Keratinocyte (primary cell): ENCODE data around the gene PDE6A. TPM values are rescaled to one million over a fixed set of nuclear protein-coding genes. Genes with fewer than 3 reads are reported as not detected.

Experiments
- DNase-seq: peaks from one replicate; pipeline ENCODE4 v3.0.0-alpha.2; 2011; ENCODE audit warnings: low read depth, missing footprints, low spot score
- FAIRE-seq: peaks from 2 replicates; lab custom pipeline; 2011; peaks lifted over from hg19 to GRCh38; lab: Jason Lieb, UNC
- H2AFZ ChIP-seq: 2 replicates; pipeline ENCODE4 v1.6.0; 2012; ENCODE audit warnings: low read length, control low read depth, inconsistent platforms; ENCODE audit not compliant: control insufficient read depth
- H3K27ac ChIP-seq: 2 replicates; pipeline ENCODE4 v1.5.1; 2011; ENCODE audit warnings: low read length; ENCODE audit not compliant: control insufficient read depth, insufficient read depth
- H3K27me3 ChIP-seq: 3 replicates; pipeline ENCODE4 v1.6.0; 2011; ENCODE audit warnings: low read length; ENCODE audit not compliant: control insufficient read depth, insufficient read depth; ENCODE audit errors: extremely low read depth
- H3K36me3 ChIP-seq, 2 experiments: 2 replicates in 1 of 2; 3 replicates in 1 of 2; pipeline ENCODE4 v1.5.1; 2011; ENCODE audit warnings: low read length in 2 of 2, mild to moderate bottlenecking in 1 of 2; ENCODE audit not compliant: control insufficient read depth in 2 of 2, insufficient read depth in 2 of 2; ENCODE audit errors: extremely low read depth in 1 of 2
- H3K4me1 ChIP-seq: 3 replicates; pipeline ENCODE4 v1.5.1; 2011; ENCODE audit warnings: low read length; ENCODE audit not compliant: control insufficient read depth, insufficient read depth; ENCODE audit errors: extremely low read depth
- H3K4me2 ChIP-seq: 3 replicates; pipeline ENCODE4 v1.6.0; 2011; ENCODE audit warnings: low read depth, low read length; ENCODE audit not compliant: control insufficient read depth, insufficient read depth; ENCODE audit errors: extremely low read depth
- H3K4me3 ChIP-seq, 3 experiments: fragments of 200-600 bp in 1 of 3; sonication (generic) in 1 of 3; 2 replicates in 2 of 3; 3 replicates in 1 of 3; pipeline ENCODE4 v1.5.1; 2011 to 2016; ENCODE audit warnings: low read length in 3 of 3, mild to moderate bottlenecking in 3 of 3, control low read depth in 2 of 3, inconsistent platforms in 1 of 3, low read depth in 1 of 3, mixed read lengths in 1 of 3, mixed run types in 1 of 3, moderate library complexity in 1 of 3; ENCODE audit not compliant: control insufficient read depth in 2 of 3, insufficient read depth in 2 of 3; ENCODE audit errors: extremely low read depth in 1 of 3
- H3K79me2 ChIP-seq: 2 replicates; pipeline ENCODE4 v1.6.0; 2012; ENCODE audit warnings: low read length; ENCODE audit not compliant: control insufficient read depth, insufficient read depth
- H3K9ac ChIP-seq: 3 replicates; pipeline ENCODE4 v1.6.0; 2011; ENCODE audit warnings: low read length; ENCODE audit not compliant: control insufficient read depth, insufficient read depth; ENCODE audit errors: extremely low read depth
- H3K9me1 ChIP-seq: 3 replicates; pipeline ENCODE4 v1.6.0; 2011; ENCODE audit warnings: low read length; ENCODE audit not compliant: control insufficient read depth, insufficient read depth; ENCODE audit errors: extremely low read depth
- H3K9me3 ChIP-seq: 2 replicates; pipeline ENCODE4 v1.5.1; 2012; ENCODE audit warnings: low read depth, low read length; ENCODE audit not compliant: control insufficient read depth
- H4K20me1 ChIP-seq: 3 replicates; pipeline ENCODE4 v1.6.0; 2011; ENCODE audit warnings: low read length; ENCODE audit not compliant: control insufficient read depth, insufficient read depth; ENCODE audit errors: extremely low read depth
- CTCF ChIP-seq, 3 experiments: IDR thresholded peaks in 1 of 3; conservative IDR thresholded peaks in 1 of 3; optimal IDR thresholded peaks in 1 of 3; 2 replicates in 2 of 3; 3 replicates in 1 of 3; pipeline versions ENCODE3 to v1.5.1; 2011; ENCODE audit warnings: low read length in 3 of 3, mild to moderate bottlenecking in 3 of 3, moderate library complexity in 2 of 3, control low read depth in 1 of 3, inconsistent platforms in 1 of 3; ENCODE audit not compliant: insufficient read depth in 2 of 3; ENCODE audit errors: extremely low read depth in 1 of 3
- EZH2 ChIP-seq: IDR thresholded peaks from one replicate; pipeline ENCODE4 v1.6.1; 2012; ENCODE audit warnings: inconsistent platforms, mild to moderate bottlenecking, low read length, moderate library complexity
- dilution Hi-C: fragments of 300-500 bp; cut with MboI; formaldehyde crosslinking; loops from one replicate; pipeline ENCODE4 v1.7.0; 2020; ENCODE audit warnings: low sequenced_read_pairs; ENCODE audit not compliant: extremely low pct_ligation_motif_present
- polyA plus RNA-seq, 5 experiments: library from polyadenylated mRNA; depleted of rRNA in 3 of 5; stranded (reverse) in 3 of 5; stranded (forward) in 1 of 5; unstranded in 1 of 5; fragments of >200 nt; gene quantifications; 1 replicate in 1 of 5; 2 replicates in 3 of 5; 3 replicates in 1 of 5; pipeline versions ENCODE4 v1.2.1 to v1.2.3, GENCODE V29; 2011 to 2012; ENCODE audit warnings: missing spikeins in 2 of 5, low read depth in 1 of 5, low replicate concordance in 1 of 5
- small RNA-seq, 3 experiments: library from RNA; depleted of rRNA; stranded (forward); fragments of <200 nt; gene quantifications; one replicate each; pipeline ENCODE3, GENCODE V24; 2012; ENCODE audit warnings: low read depth in 3 of 3, low replicate concordance in 1 of 3; ENCODE audit not compliant: insufficient read length in 3 of 3

The PDE6A gene
- polyA plus RNA-seq, 1 donor (not counting 4 experiments of a cell fraction or from before 2014, with no cell fraction given) = 0.03 TPM

GRCh38 chr5:149809931-149810691 is 134.5 kb downstream of the PDE6A start:
- H3K4me2 ChIP-seq = no peak overlapping the region
- peaks cover 12% of the 10 kb centered on the region for H3K4me1 ChIP-seq
- no peak overlapping the region for H2AFZ ChIP-seq
- H3K79me2 ChIP-seq = no peaks in the 10 kb centered on the region
- no peaks in the 10 kb centered on the region for H3K27me3 ChIP-seq
- FAIRE-seq = no peak
- no peak overlapping the region for H3K27ac ChIP-seq
- dilution Hi-C loops = no loop called here
- TF ChIP-seq CTCF (optimal IDR thresholded peaks at IDR 0.05 in 1 of 3, IDR thresholded peaks at IDR 0.05 in 1 of 3, conservative IDR thresholded peaks at IDR 0.05 in 1 of 3; ENCODE audit: extremely low read depth in 1 of 3, insufficient read depth in 2 of 3, low read length in 3 of 3) = no peak
- TF ChIP-seq EZH2 = no peak
- H3K9me3 ChIP-seq = no peaks in the 10 kb centered on the region
- H3K4me3 ChIP-seq = no peak overlapping the region
- no peaks in the 10 kb centered on the region for H4K20me1 ChIP-seq
- no peaks in the 10 kb centered on the region for H3K36me3 ChIP-seq
- no peak for DNase-seq
- no peaks in the 10 kb centered on the region for H3K9me1 ChIP-seq
- H3K9ac ChIP-seq = no peak overlapping the region

GRCh38 chr5:149808264-149808982 is 136.2 kb downstream of the PDE6A start:
- H3K4me2 ChIP-seq = no peak overlapping the region
- no peak overlapping the region for H3K9ac ChIP-seq
- TF ChIP-seq EZH2 = no peak
- TF ChIP-seq CTCF (optimal IDR thresholded peaks at IDR 0.05 in 1 of 3, IDR thresholded peaks at IDR 0.05 in 1 of 3, conservative IDR thresholded peaks at IDR 0.05 in 1 of 3; ENCODE audit: extremely low read depth in 1 of 3, insufficient read depth in 2 of 3, low read length in 3 of 3) = no peak
- H3K36me3 ChIP-seq = no peaks in the 10 kb centered on the region
- DNase-seq (no peak), FAIRE-seq (no peak)
- H3K9me3 ChIP-seq = no peaks in the 10 kb centered on the region
- peaks cover 12% of the 10 kb centered on the region for H3K4me1 ChIP-seq
- dilution Hi-C loops = no loop called here
- no peaks in the 10 kb centered on the region for H3K9me1 ChIP-seq
- H2AFZ ChIP-seq = no peak overlapping the region
- H4K20me1 ChIP-seq = no peaks in the 10 kb centered on the region
- no peak overlapping the region for H3K27ac ChIP-seq
- no peaks in the 10 kb centered on the region for H3K27me3 ChIP-seq
- no peak overlapping the region for H3K4me3 ChIP-seq
- H3K79me2 ChIP-seq = no peaks in the 10 kb centered on the region

Small RNA genes within 50 kb of the gene (small RNA-seq; reads per million reads assigned to genes)
- gene RF00019 = 0 reads per million in 3 experiments

Other genes starting within 250 kb of the PDE6A start
- 1.5 to 2.2 TPM (median 1.6 TPM) in 3 replicates for gene PPARGC1B, start 214.5 kb downstream of the PDE6A start, polyA plus RNA-seq
- 7.3 to 10.3 TPM (median 8.0 TPM) in 3 replicates for gene SLC26A2, start 16.0 kb upstream of the PDE6A start, polyA plus RNA-seq
- gene TIGD6, start 55.9 kb upstream of the PDE6A start, polyA plus RNA-seq = 3.9 to 4.1 TPM (median 4.1 TPM) in 3 replicates
- 37.8 to 39.4 TPM (median 38.6 TPM) in 3 replicates for gene HMGXB3, start 55.9 kb upstream of the PDE6A start, polyA plus RNA-seq
- gene CSF1R, start 141.8 kb upstream of the PDE6A start, polyA plus RNA-seq = 0.21 TPM in 1 of 3 replicates, not detected in the others
- 0.14 TPM in 1 of 3 replicates, not detected in the others for gene PDGFRB, start 211.1 kb upstream of the PDE6A start, polyA plus RNA-seq
- gene CDX1, start 222.0 kb upstream of the PDE6A start, polyA plus RNA-seq = not detected in 3 replicates
- not detected in 3 replicates for gene SLC6A7, start 245.3 kb upstream of the PDE6A start, polyA plus RNA-seq